CD14-positive monocyte (primary cell): Measurements from ENCODE around the gene CALCA. TPM values are rescaled to one million over a fixed set of nuclear protein-coding genes. Genes with fewer than 3 reads are reported as not detected.

Experiments used
- DNase-seq, 3 donors: peaks; one replicate each; pipeline ENCODE4 v3.0.0-alpha.2; 2011 to 2022
- H2AFZ ChIP-seq: 2 replicates; pipeline ENCODE4 v1.6.0; 2012; ENCODE audit warnings: mild to moderate bottlenecking, low read depth, low read length, inconsistent platforms; ENCODE audit not compliant: insufficient read depth, poor library complexity, severe bottlenecking
- H3K27ac ChIP-seq, 2 donors: 1 replicate in 1 of 2; 2 replicates in 1 of 2; pipeline ENCODE4 v1.5.1; 2012 to 2013; ENCODE audit warnings: low read length in 2 of 2, control low read depth in 1 of 2, inconsistent platforms in 1 of 2, low read depth in 1 of 2, mild to moderate bottlenecking in 1 of 2
- H3K27me3 ChIP-seq, 2 donors: one replicate each; pipeline versions ENCODE4 v1.6.0 to v1.6.1; 2011 to 2013; ENCODE audit warnings: low read length in 2 of 2; ENCODE audit not compliant: control insufficient read depth in 2 of 2, insufficient read depth in 2 of 2
- H3K36me3 ChIP-seq, 2 donors: replicated peaks in 1 of 2; 1 replicate in 1 of 2; 2 replicates in 1 of 2; pipeline versions ENCODE4 v1.5.1 to v1.6.1; 2012 to 2013; ENCODE audit warnings: low read length in 2 of 2, control low read depth in 1 of 2, inconsistent platforms in 1 of 2, mild to moderate bottlenecking in 1 of 2; ENCODE audit not compliant: insufficient read depth in 2 of 2, control insufficient read depth in 1 of 2
- H3K4me1 ChIP-seq, 2 donors: 1 replicate in 1 of 2; 2 replicates in 1 of 2; pipeline versions ENCODE4 v1.5.1 to v1.6.1; 2012 to 2013; ENCODE audit warnings: low read length in 2 of 2, control low read depth in 1 of 2, inconsistent platforms in 1 of 2, mild to moderate bottlenecking in 1 of 2, moderate library complexity in 1 of 2; ENCODE audit not compliant: insufficient read depth in 2 of 2, control insufficient read depth in 1 of 2
- H3K4me2 ChIP-seq: replicated peaks from 2 replicates; pipeline ENCODE3; 2012; ENCODE audit warnings: low read length, moderate library complexity, mild to moderate bottlenecking; ENCODE audit not compliant: poor library complexity, severe bottlenecking; ENCODE audit errors: extremely low read depth
- H3K4me3 ChIP-seq, 3 experiments: fragments of 200-600 bp in 1 of 3; sonication (generic) in 1 of 3; replicated peaks in 1 of 3; 1 replicate in 2 of 3; 2 replicates in 1 of 3; pipeline ENCODE4 v1.5.1; 2011 to 2013; ENCODE audit warnings: low read length in 3 of 3, mild to moderate bottlenecking in 3 of 3, control low read depth in 2 of 3, low read depth in 2 of 3, inconsistent platforms in 1 of 3, moderate library complexity in 1 of 3
- H3K79me2 ChIP-seq: 2 replicates; pipeline ENCODE4 v1.6.0; 2012; ENCODE audit warnings: mild to moderate bottlenecking, control low read depth, inconsistent platforms, low read length, moderate library complexity; ENCODE audit not compliant: insufficient read depth
- H3K9ac ChIP-seq: 2 replicates; pipeline ENCODE4 v1.6.0; 2017; ENCODE audit warnings: low read length, mild to moderate bottlenecking; ENCODE audit not compliant: insufficient read depth, poor library complexity, severe bottlenecking
- H3K9me3 ChIP-seq, 2 donors: replicated peaks in 1 of 2; 1 replicate in 1 of 2; 2 replicates in 1 of 2; pipeline versions ENCODE4 v1.5.1 to v1.6.1; 2012 to 2013; ENCODE audit warnings: low read length in 2 of 2, control low read depth in 1 of 2; ENCODE audit not compliant: control insufficient read depth in 1 of 2, insufficient read depth in 1 of 2
- H4K20me1 ChIP-seq: 2 replicates; pipeline ENCODE4 v1.6.0; 2012; ENCODE audit warnings: mild to moderate bottlenecking, low read length, control low read depth, moderate library complexity; ENCODE audit not compliant: insufficient read depth
- H3K27ac Mint-ChIP-seq, 7 donors: one replicate each; pipeline ENCODE4 v1.8.0; 2020; ENCODE audit warnings: mild to moderate bottlenecking in 7 of 7, mixed read lengths in 7 of 7, moderate library complexity in 6 of 7, inconsistent platforms in 2 of 7
- H3K27me3 Mint-ChIP-seq, 3 donors: one replicate each; pipeline ENCODE4 v1.8.0; 2021 to 2022; ENCODE audit warnings: low read depth in 3 of 3, mild to moderate bottlenecking in 3 of 3, mixed read lengths in 3 of 3, moderate library complexity in 3 of 3, inconsistent platforms in 1 of 3
- H3K36me3 Mint-ChIP-seq, 2 donors: one replicate each; pipeline ENCODE4 v1.8.0; 2020; ENCODE audit warnings: mixed read lengths in 2 of 2, inconsistent platforms in 1 of 2, mild to moderate bottlenecking in 1 of 2
- H3K4me1 Mint-ChIP-seq: one replicate; pipeline ENCODE4 v1.8.0; 2020; ENCODE audit warnings: mild to moderate bottlenecking, mixed read lengths
- H3K4me3 Mint-ChIP-seq, 2 donors: one replicate each; pipeline ENCODE4 v1.8.0; 2020; ENCODE audit warnings: mild to moderate bottlenecking in 2 of 2, mixed read lengths in 2 of 2, moderate library complexity in 1 of 2
- H3K9me3 Mint-ChIP-seq, 7 donors: one replicate each; pipeline ENCODE4 v1.8.0; 2020 to 2022; ENCODE audit warnings: mixed read lengths in 7 of 7, mild to moderate bottlenecking in 6 of 7, moderate library complexity in 6 of 7, inconsistent platforms in 2 of 7
- CTCF ChIP-seq: fragments of 200-600 bp; IDR thresholded peaks from one replicate; pipeline ENCODE4 v1.8.0; 2022; ENCODE audit warnings: antibody characterized with exemption, mild to moderate bottlenecking
- WGBS: methylation state at CpG from one replicate; pipeline ENCODE4 v1.1.5; 2013; ENCODE audit warnings: missing lambda C conversion rate; ENCODE audit not compliant: insufficient coverage; 5-methylcytosine and 5-hydroxymethylcytosine counted together
- intact Hi-C, 2 donors: fragments of 100-400 bp; cut with micrococcal nuclease; formaldehyde crosslinking; loops; one replicate each; pipeline versions ENCODE4 v1.15.0 to v1.15.1; 2023
- polyA plus RNA-seq, 3 donors: library from polyadenylated mRNA; depleted of rRNA in 1 of 3; unstranded in 2 of 3; stranded (reverse) in 1 of 3; fragments of 300-500 nt in 2 of 3; fragments of >200 nt in 1 of 3; fragmentation: Illumina TruSeq in 2 of 3; gene quantifications; 1 replicate in 2 of 3; 2 replicates in 1 of 3; pipeline ENCODE4 v1.2.3, GENCODE V29; 2012 to 2021

The CALCA gene
- polyA plus RNA-seq, 3 donors, result not detected

- H3K9ac ChIP-seq, result no peak overlapping the region
- 2% methylated on average over 17 of the region's 27 CpGs for WGBS
- H3K79me2 ChIP-seq, result no peaks in the 10 kb centered on the region
- intact Hi-C loops, result no loop called here
- TF ChIP-seq CTCF, result peak; percentile 37
- no peaks in the 10 kb centered on the region for H3K36me3 ChIP-seq
- Mint-ChIP-seq H3K4me1 (peaks cover 25% of the 10 kb centered on the region), H3K9me3 (peaks cover 0 to 19% (median 2%) of the 10 kb centered on the region in 7 donors), H3K4me3 (peak overlapping the region in 1 of 2 donors; percentile 73), H3K27ac (no peak overlapping the region), H3K36me3 (no peaks in the 10 kb centered on the region), H3K27me3 (peaks cover 76 to 77% (median 76%) of the 10 kb centered on the region in 3 donors)
- H3K27ac ChIP-seq, result no peak overlapping the region
- H4K20me1 ChIP-seq, result no peaks in the 10 kb centered on the region
- peaks cover 62 to 80% of the 10 kb centered on the region in 2 donors for H3K27me3 ChIP-seq
- no peak overlapping the region for H3K4me2 ChIP-seq
- no peak for DNase-seq
- no peak overlapping the region for H2AFZ ChIP-seq
- H3K4me3 ChIP-seq, result no peak overlapping the region
- peaks cover 0 to 40% of the 10 kb centered on the region in 2 donors for H3K9me3 ChIP-seq
- no peaks in the 10 kb centered on the region for H3K4me1 ChIP-seq
Observed at GRCh38 chr11:14974515-14975251, 2.5 kb upstream of the CALCA start.

- Mint-ChIP-seq H3K36me3 (no peaks in the 10 kb centered on the region), H3K9me3 (peaks cover 0 to 18% (median 2%) of the 10 kb centered on the region in 7 donors), H3K4me3 (peak overlapping the region; percentile 6 to 73), H3K27ac (no peak overlapping the region), H3K27me3 (peaks cover 72 to 81% (median 75%) of the 10 kb centered on the region in 3 donors), H3K4me1 (peaks cover 25% of the 10 kb centered on the region)
- no peaks in the 10 kb centered on the region for H3K79me2 ChIP-seq
- intact Hi-C loops, result no loop called here
- no peak overlapping the region for H3K4me2 ChIP-seq
- no peak for TF ChIP-seq CTCF
- peaks cover 62 to 83% of the 10 kb centered on the region in 2 donors for H3K27me3 ChIP-seq
- H3K36me3 ChIP-seq, result no peaks in the 10 kb centered on the region
- no peak for DNase-seq
- no peaks in the 10 kb centered on the region for H4K20me1 ChIP-seq
- no peak overlapping the region for H2AFZ ChIP-seq
- 2% methylated on average over 62 of the region's 64 CpGs for WGBS
- H3K4me1 ChIP-seq, result no peaks in the 10 kb centered on the region
- H3K27ac ChIP-seq, result no peak overlapping the region
- H3K9me3 ChIP-seq, result peaks cover 0 to 40% of the 10 kb centered on the region in 2 donors
- H3K4me3 ChIP-seq, result no peak overlapping the region
- H3K9ac ChIP-seq, result no peak overlapping the region
Observed at GRCh38 chr11:14973621-14974514, 1.7 kb upstream of the CALCA start.
